Activated CD4-positive, alpha-beta T cell treated with anti-CD3 and anti-CD28 coated beads, Interleukin-2, amount 50 U/mL, for 1 hour (primary cell): Measurements from ENCODE around the gene COL23A1.

Experiments used
- DNase-seq: peaks from one replicate; pipeline ENCODE4 v3.0.0-alpha.2; 2020

COL23A1 gene

DNA sequence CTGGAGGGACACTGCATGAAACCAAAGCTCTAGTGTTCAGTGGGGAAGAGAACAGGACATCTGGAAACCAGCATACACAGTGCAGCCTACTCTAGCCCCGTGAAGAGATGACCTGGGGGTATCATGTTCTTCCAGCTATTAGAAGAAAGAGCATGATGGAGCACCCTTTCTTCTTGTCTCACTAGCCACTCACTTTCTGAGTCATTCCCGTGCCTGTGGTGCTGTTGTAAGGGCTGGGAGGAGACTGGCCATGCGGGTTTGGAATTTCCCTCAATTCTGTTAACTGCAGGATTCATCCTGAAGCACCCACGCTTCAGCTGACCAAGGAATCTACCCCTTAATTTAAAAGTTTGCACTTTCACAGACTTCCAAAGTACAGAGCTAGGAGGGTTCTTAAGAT, 137.0 kb downstream of the COL23A1 start:
- DNase-seq, result no peak

DNA sequence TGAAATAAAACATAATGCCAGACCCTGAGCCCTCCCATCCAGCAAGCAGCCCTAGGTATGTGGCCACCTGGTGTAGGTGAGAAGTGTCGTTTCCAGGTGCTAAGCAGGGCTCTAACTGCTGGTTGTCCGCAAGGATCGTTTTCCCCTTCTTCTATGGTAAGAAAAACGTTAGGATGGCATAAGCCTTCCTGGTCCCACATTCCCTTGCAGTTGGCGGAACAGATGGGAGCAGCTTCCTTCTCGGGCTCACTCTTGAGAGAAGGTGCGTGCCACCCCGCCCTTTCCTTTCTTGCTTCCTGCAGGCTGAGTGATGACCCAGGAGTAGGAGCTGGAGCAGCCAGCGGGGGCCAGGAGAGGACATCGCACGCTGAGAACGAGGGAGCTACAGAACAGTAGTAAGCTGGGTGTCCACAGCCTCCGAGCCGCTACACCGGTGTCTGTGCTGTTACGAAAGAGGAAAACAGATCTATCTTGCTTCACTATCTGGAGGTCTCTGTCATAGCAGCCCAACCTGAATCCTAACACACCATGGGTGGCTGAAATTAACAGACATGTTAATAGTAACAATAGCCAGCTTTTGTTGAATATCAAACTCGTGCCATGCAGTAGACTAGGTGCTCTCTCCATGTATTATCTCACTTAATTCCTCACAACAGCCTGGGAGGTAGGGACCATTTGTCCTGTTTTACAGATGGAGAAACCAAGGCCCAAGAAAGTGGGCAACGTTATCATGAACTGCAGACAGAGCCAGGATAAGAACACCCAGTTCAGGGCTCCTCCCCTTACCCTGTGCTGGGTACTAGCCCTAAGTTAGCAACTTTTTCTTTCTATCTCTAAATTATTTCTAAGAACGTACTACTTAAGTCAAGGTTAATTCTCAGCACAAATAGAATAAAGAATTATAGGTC, 139.8 kb downstream of the COL23A1 start:
- no peak for DNase-seq

DNA sequence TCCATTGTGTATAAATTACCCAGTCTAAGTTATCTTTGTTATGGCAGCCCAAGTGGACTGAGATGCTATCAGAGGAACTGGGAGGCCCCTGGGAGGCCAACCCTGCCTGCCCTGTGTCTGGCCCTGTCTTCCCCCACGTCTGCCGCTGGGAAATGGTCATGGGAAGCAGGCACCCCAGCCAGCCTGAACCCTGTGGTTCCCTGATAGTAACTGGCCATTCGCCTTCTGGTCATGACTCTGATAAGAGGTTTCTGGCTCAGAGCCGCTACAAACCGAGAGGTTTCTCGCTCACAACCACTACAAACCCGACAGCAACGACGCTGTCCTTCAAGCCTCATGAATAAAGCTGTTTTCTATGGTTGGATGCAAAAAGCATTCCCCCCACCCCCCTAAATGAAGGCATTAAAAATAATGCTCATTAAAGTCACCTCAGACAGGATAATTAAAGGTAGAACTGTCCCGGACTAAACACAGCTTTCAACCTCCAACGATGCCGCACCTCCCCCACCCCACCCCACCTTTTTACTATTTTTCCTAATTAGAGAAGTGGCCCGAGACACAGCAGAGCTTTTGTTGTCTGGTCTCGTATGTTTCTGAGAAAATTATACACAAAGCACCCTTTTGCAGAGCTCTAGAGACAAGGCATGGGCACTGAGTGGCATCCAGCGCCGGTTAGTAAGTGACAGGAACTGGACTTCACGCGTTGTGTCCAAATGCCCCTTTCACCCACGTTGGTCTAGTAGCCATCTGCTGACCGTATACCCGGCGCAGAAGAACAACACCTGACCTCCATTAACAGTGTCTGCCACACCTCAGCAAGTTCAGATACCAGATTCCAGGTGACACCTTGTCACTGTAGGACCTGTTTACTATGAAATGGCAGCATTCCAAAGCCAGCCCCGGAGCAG, 140.8 kb downstream of the COL23A1 start:
- no peak for DNase-seq

DNA sequence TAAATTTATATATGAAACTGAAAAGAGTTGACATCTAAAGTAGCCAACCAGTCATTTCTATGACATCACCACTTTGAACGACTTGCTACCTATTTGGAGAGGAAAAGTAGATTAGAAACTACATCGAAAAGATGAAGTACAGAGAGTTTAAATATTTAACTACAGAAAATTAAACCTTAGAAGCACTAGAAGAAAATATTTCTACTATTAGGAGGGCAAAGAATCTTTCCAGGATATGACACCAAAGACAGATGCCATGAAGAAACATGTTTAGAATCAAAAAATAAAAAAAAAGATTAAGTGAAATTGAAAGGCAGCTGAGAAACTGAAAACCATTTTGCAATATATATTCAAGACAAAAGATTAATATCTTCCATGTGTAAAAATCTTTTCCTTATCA, 144.7 kb downstream of the COL23A1 start:
- no peak for DNase-seq

DNA sequence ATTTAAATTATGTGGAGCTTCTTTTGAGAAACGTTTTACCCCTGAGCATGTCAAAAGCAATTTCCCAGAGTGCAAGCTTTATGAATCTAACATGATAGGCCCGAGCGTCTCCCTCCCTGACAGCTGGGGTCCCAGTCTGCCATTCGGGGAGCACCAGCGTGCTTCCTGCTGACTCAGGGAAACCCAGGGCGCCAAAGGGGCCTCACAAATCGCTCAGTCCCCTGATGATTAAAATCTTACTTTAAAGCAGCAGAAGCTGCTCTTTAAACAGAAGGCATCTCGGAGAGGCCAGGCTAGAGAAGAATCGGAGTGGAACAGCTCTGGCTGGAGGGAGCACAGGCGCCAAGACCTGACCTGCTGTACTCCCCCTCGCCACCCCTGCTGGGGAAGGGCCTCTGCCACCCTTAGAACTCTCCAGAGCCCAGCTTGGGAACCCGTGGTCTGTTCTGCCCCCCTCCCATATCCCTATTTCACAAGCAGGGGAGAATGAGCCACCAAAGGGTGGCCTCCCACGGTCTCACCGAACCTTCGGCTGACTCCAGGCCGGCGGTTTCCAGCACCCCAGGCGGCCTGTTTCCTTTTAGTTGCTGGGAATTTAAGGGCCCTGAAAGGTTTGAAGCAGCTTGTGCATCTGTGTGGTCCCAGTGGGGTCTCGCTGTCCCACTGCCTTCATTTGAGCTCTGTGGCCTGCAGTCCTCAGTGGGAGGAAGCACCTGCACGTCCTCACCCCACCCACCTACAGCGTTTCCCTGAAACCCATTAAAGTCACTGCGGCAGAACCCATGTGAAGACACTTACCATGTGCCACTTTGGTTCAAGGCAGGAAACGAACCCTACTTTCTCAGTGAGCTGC, 147.6 kb downstream of the COL23A1 start:
- no peak for DNase-seq

DNA sequence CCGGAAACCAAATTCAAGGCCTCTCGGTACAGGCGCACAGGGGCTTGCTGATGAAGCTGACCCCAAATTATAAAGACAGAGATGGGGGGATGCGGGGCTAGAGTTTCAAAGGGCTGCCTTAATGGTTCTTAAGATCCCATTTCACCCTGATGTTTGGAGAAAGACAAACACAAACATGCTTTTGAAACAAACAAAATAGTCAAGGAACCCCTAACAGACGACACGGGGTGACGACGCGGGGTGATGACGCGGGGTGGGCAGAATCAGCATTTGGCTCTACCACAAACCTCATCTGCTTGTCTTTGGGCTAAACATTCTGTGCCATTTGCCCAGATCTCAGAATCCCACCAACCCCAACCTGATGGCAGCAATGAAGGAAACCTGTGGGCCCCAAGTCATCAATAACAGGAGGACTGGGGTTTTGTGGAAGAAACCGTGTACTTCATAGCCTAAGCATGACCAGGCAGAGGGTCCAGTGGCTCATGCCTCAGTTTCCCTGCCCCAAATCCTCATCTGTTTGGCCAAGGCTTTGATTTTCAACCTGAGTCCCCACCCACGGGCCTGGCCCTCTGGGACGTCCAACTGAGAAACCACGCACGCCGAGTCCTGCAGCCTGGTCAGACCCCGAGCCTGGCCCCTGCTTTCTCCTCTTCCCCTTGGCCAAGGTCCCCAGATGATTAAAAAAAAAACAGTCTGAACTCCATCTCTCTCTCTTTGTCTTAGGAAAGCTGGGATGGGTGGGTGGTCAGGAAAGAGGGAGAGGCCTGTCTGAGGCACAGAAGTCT, 148.5 kb downstream of the COL23A1 start:
- DNase-seq, result no peak

DNA sequence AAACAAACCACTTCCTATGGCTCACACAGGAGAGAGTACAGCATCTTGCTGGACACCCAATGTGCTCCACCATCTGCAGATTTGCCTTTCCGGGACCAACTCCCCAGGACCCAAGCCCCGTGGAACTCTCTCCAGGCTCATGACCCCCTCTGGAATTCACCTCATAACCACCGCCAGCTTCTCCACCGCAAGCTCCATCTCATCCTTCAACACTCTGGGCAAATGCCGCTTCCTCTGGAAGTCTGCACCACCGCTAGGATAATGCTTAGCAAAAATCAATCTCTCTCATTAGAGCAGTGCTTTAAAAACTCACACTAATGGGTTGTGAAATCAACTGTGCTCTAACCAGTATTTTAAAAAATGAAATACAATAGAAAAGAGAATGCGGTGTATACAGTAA, 150.0 kb downstream of the COL23A1 start:
- DNase-seq, result no peak

DNA sequence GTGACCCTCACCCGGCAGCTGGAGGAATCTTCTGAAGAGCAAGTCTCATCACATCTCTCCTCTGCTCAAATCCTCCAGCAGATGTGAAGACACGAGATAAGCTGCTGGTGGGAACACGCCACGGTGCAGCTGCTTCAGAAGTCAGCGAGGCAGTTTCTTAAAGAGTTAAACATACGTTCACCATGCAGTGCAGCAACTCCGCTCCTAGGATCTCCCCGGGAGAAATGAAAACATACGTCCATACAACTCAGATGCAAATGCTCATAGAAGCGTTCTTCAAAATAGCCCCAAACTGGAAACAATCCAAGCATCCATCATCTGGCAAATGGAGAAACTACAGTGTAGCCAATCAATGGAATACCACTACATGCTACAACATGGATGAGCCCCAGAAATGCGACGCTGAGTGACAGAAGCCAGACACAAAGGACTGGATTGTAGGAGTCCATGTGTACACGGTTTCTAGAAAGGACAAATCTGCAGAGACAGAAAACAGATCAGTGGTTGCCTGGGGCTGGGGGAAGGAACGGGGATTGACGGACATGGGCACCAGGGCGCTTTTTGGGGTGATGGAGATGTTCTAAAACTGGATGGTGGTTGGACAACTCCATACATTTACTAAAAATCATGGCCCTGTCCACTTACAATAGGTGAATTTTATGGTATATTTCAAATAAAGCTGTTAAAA, 150.6 kb downstream of the COL23A1 start:
- DNase-seq, result no peak

DNA sequence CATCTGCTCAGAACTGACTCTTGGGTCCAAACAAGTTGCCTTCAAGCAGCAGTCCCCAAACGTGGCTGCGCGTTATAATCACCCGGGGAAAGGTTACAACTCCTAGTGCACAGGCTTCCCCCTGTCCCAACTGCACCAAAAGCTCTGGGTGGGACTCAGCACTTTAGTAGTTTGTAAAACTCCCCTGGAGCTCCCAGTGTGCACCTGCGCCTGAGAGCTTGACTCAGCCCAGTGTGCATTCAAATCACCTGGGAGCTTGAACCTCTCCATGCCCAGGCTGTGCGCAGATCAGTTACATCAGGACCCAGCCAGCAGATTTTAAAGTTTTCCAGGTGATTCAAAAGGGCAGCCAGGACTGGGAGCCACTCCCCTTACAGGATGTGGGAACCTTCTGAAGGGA, 151.4 kb downstream of the COL23A1 start:
- no peak for DNase-seq

DNA sequence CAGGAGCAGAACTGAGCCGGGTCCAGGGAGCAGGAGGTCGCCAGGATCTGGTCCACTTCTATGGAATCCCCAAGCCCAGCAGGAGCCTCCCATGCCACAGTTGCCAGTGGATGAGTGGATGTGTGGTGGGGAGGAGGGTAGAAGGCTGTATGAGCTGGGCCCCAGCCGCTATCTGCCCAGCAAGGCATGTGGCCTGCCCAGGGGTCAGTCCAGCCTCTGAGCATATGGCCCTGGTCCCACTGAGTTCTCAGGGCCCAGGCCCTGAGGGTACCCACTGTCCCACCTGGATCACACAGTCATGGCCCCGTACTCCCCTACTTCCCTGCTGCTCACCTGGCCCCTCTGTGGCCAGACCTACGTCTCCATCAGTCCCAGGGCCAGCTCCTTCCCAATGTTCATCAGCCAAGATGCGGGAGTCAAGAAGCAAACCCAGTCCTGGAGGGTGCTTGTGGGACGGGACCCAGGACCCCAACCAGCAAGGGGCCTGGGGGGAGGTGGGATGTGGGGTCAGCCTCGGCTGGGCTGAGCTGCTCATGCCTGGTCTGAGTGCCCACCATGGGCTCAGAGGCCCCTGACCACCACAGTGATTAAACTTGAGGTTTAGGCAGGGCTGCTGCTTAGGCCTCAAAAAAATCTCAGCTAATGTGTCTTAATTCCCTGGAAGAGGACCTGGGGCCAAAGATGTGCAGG, 152.7 kb downstream of the COL23A1 start:
- DNase-seq, result no peak

DNA sequence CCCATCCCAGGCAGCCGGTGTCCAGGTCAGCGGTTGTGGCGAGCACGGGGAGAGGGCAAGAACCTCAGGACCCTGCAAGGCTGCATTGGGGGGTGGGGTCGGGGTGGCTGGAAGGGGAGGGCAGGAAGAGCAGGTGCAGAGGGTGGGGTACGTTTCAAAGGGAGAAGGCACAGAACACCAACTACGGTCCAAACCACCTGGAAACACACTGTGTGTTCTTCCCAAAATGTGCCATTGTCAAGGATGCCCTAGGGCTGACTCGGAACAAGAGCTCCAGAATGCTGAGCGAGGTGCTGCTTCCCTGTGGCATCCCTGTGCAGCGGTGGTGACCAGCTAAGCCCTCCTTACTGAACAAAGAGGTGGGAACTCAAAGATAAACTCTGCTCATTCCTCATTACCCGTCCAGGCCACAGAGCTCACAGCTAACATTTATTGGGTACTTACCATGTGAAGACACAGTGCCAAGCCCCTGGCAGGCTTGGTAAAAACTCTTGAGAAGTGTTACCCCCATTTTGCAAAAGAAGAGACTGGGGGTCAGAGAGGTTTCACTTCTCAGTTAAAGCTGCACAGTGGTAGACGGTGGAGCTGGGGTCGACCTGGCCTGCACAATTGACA, 153.8 kb downstream of the COL23A1 start:
- DNase-seq, result no peak

DNA sequence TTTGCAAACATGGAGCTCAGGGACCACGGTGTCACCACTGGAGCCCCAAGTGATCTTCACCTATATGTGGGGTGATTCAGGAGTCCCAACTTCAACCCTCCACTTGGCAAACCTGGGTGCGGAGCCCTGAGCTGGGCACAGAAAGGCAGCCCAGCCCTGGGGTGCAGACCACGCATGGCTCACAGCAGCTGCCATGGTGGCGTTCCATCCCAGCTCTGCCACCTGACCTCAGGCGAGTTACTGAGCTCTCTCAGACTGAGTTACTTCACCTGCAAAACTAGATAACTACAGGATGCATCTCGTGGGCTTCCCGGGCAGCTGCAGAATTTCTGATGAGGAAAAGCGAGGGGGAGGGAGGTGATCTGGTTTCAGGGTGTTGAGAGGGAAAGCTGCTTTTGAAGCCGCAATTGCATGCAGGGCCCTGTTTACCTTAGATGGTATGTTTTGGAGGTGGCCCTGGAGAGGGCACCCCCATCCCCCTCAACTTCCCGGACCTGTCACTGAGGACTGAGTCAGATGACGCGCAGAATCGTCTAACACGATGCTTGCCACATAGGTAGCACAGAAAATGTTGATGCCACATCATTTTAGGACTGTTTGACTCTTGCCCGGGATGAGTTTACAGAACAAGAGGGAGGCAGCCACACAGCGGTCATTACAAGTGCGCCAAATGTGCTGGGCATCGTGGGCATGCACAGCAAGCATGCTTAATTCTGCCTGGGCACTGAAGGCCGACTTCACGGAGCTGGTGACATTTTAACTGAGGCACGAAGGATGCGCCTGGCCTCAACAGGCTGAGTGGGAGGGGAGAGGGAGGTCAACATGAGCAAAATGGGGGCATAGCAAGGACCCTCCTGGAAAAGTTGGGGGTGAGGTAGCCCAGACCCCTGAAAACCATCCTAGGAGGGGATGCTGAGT, 154.6 kb downstream of the COL23A1 start:
- no peak for DNase-seq

DNA sequence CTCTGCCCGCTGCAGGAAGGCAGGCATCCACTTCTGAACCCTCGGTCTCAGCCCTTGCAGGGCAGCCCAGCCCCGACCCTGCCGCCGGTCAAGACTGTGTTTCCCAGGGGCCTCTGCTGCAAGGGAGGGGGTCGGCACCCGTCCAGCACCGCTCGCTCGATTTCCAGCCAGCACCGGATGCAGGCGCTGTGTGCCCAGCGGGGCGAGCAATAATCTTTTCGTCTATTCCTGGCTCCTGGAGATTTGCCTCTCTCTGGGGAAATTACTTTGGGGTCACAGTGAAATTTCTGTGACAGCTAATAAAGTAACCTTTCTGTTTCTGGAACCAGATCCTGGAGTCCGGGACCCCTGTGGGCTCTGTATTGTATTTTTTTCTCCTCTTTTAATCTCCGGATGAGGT, 155.3 kb downstream of the COL23A1 start:
- no peak for DNase-seq

DNA sequence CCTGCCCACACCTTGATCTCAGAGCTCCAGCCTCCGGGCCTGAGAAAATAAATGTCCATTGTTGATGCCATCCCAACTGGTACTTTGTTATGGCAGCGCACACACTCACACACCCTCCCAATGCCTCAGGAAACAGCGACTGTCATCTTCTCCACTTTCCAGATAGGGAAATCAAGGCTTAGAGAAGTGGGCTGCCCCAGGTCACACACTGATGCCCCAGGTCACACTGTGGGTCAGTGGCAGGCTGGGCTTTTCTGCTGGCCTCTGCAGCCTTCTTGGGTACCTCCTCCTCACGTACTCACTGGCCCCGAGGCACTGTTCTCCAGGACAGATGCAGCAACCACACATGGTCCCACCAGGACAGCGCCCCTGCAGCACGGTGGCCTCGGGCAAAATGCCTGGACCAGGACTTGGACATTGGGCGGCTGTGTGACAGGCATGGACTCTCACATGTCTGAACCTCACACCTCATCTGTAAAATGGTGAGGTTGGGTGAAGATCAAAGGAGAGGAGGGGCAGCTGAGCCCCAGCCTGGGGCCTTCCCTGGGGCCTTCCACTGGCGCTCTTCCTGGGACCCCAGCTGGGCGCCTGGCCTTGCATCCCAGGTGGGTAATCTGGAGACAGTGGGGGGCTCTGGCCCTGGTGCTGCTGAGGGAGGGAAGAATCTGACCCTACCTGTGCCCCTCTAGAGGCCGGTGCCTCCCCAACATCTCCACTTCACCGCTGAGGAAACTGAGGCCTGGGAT, 156.0 kb downstream of the COL23A1 start:
- no peak for DNase-seq

DNA sequence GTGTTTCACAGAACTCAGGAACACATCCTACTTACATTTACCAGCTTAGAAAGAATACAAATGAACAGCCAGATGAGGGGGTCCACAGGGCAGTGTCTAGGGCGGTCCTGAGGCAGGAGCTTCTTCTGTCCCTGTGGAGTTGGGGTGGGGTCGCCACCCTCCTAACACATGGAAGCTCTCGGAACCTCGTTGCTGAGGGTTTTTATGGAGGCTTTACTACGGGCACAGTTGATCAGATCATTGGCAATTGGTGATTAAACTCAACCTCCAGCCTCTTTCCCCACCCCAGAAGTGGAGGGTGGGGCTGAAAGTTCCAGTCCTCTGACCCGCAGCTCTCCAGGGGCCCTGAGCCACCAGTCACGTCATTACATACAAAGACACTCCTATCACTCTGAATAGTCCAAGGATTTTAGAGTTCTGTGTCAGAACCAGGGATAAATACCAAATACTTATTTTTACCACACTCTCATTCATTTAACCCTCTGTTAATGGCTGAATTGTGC, 156.9 kb downstream of the COL23A1 start:
- DNase-seq, result no peak

DNA sequence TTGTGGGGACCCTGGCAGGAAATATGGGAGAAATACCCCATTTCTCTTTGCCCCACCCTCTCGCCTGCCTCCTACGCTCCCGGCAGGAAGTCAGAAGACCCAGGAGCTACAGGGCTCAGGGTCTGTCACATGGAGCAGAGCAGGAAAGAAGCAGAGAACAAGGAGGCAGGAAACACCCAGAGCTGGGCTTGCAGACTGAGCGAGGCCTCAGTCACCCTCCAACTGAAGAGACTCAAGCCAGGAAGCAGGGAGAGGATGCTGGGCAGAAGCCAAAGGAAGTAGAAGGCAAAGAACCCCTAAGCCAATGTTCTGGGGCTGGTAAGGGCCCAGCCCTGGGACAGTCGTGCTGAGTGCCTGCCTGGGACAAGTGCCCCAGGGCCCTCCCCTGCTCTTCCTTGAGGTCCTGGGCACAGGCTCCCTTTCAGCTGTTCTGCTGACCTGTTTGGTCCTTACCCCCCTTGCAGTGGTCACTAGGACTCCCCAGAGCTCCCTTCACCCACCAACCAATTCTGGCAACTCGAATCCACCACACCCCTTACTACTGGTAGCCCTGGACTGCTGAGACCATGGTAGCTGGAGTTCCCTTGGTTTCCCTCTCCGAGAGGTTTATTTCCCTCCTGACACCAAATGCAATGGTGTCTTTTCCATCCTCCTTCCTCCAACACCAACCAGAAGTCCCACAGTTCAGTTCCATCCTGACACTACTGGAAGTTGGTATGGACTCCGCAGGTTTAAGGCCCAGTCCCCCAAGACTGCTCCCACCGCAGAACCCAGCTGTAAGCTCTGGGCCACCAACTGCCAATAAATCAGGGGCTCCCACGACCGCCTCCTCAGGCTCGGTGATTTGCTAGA, 157.5 kb downstream of the COL23A1 start:
- DNase-seq, result no peak

DNA sequence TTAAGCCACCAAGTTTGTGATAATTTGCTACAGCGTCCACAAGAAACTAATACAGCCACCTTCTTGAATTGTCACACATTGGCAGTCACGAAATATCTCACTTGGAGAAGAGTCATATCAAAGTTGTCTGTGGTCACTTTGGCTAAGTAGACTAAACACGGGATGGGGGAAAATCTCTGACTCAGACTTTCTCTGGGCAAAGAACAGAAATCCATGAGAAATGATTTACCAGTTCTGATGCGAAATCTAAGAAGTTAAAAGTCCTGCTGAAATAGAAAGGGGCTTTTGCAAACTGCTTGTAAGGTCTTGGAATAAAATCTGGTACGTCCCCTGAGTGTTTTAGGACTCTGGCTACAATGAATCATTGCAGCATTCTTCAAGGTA, 158.4 kb downstream of the COL23A1 start:
- DNase-seq, result no peak
